ENCODE measurements around the gene CST4.
"Not testable (repeated sequence)": the region's sequence is repeated elsewhere in the genome, so short reads cannot be mapped to it uniquely, and the experiment has no call there.

GRCh38 chr20:23688684-23689398, at the start of gene CST4:
- TF ChIP-seq, protein P1, sequence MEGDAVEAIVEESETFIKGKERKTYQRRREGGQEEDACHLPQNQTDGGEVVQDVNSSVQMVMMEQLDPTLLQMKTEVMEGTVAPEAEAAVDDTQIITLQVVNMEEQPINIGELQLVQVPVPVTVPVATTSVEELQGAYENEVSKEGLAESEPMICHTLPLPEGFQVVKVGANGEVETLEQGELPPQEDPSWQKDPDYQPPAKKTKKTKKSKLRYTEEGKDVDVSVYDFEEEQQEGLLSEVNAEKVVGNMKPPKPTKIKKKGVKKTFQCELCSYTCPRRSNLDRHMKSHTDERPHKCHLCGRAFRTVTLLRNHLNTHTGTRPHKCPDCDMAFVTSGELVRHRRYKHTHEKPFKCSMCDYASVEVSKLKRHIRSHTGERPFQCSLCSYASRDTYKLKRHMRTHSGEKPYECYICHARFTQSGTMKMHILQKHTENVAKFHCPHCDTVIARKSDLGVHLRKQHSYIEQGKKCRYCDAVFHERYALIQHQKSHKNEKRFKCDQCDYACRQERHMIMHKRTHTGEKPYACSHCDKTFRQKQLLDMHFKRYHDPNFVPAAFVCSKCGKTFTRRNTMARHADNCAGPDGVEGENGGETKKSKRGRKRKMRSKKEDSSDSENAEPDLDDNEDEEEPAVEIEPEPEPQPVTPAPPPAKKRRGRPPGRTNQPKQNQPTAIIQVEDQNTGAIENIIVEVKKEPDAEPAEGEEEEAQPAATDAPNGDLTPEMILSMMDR (IDR thresholded peaks at IDR 0.05; ENCODE audit: insufficient read depth, low read depth, low read length), result not testable (repeated sequence)
- not testable (repeated sequence) for TF ChIP-seq EZH2 (IDR thresholded peaks at IDR 0.05; ENCODE audit: insufficient read depth, low read length)

Measured in astrocyte (in vitro differentiated cells and primary cell).